NOMO-1 treated with dmso at 0.1 percent for 144 hours (cell line): ENCODE measurements around the gene BEND7.

Experiments used
- DNase-seq: peaks from one replicate; lab custom pipeline; 2025; ENCODE audit not compliant: unreplicated experiment; lab: John Stamatoyannopoulos, UW

Gene BEND7

DNA sequence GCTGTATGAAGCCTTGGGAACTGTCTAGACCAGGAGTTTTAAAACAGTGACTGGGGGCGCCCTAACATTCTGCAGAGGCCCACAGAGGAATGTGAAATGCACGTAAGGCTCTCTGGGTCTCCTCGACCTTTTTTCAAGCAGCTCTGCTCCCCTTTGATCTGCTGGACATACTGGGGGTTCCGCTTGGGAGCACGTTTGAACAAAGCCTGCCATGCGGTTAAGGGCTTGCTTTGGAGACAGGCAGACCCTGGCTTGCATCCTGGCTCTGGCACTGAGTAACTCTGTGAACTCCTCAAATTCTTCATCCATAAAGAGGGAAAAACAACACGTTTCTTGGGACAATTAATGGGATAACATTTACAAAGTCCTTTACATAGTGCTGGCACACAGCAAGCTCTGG, 7.8 kb downstream of the BEND7 start:
- DNase-seq, result no peak

DNA sequence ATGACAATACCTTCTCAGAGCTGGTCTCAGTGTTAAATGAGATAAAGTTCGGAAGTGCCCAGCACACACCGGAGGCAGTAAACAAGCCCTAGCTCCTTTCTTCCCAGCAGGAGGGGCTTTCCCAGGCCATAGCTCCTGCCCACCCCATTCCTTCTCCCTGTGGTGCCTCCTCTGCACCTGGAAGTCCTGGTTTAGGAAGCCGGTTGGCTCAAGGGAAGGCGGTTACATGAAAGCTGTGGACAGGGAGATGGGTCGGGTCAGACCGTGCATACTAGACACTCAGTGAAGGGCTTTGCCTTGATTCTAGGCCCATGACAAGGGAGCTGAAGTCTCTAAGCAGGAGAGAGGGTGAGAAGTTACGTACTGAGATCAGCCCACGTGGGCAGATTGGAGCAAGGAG, 8.6 kb downstream of the BEND7 start:
- DNase-seq, result no peak

DNA sequence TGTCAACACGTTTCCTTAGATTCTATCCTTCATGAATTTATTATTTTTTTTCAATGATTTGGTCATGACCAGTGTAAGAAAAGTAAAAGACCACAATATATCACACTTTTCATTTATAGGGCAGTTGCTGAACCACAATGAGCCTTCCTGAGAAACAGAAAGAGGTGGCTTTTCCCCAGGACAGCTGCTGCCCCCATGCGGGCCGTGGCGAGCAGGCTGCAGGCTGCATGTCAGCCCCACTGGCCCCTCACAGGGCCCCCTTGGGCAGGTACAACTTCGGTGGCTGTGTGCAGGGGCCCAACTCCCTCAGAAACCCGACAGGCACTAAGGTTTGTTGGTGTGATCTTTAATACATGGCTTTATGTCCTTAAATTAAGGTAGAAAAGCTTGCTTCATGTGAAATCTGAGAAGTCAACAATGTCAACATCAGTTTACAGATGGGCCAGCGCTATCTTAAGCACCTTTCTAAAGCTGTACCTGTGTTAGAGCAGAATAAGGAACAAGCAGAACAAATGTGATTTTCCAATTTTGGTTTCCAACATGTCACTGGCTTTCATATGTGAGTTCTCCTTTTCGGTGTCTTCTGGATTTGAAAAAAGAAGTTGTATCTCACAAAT, 10.6 kb downstream of the BEND7 start:
- no peak for DNase-seq

DNA sequence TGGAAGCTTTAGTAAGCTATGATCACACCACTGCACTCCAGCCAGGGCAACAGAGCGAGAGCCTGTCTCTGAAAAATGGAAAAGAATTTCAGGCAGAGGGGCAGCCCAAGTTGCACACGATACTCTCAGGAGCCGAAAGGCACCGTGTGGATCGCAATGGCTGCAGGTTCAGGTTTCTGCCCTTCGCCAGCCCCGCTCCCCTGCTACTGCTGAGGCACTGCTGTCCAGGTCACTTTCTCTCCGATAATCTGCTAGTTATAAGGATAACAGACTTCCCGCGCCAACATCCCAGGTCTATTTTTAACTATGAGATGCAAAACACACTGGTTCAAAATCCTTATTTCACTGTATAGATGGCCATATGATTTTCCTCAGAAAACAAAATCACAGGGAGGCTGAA, 11.1 kb downstream of the BEND7 start:
- no peak for DNase-seq

DNA sequence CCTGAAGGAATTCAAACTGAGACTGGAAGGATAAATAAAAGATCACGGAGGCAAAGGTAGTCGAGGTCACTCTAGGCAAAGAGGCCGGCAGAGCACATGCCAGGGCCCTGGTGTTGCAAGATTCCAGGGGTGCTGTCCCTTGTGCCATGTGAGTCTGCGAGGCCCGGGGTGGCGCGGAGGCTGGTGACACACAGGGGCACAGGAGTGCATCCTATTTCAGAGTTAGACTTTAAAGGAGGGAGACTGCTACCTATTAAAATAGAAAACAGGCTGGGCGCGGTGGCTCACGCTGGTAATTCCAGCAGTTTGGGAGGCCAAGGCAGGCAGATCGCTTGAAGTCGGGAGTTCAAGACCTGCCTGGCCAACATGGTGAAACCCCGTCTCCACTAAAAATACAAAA, 12.6 kb downstream of the BEND7 start:
- no peak for DNase-seq

DNA sequence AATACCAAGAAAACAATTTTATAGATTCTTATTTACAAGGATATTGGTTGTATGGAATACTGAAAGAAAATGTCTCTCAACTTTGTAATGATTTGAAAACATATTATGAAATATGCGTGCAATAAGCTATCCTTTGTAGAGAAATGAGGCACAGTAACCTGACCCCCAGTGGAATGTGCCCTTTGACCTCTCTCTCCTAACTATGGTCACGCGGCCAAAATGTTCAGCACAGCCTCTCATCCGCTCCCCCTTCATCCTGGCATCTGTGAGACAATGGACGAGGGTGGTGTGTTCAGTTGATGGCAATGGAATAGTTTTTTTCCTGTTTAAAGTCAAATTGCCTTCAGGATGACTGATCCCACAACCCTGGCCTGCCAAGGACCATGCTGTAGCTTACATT, 13.3 kb downstream of the BEND7 start:
- no peak for DNase-seq

DNA sequence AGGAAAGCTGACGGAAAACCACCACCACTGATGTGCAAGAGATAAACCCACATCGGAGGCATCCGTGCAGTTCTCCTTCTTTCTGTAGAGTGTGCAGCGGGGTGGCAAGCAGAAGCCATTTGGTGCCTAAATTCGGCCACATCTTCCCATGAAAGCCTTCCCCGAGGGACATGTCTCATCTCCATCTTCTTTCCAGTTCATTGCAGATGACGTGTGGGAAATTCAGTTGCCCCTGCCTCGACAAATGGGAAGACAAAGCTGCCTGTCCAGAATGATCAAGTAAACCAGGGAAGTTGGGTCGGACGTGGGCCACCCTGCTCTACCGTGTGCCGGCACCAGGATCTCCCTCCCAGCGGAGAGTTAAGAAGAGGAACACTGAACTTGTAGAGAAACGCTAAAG, 14.5 kb downstream of the BEND7 start:
- DNase-seq, result no peak

DNA sequence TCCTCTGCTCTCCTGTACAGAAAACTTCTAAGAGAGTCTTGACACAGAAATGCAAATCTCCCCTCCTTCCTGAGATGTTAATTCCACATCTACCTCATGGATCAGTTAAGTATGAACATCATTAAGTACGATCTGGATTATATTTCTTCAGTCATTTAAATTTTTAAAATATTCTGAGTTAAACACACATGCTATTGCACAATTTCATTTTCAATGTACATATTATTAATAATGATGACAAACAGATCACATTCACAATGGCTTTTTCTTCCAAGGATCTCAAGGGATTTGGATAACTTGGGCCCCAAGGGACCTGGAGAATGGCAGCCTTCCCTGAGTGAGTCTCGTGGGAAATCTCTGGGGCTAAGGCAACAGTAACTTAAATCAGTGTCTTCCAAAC, 16.2 kb downstream of the BEND7 start:
- DNase-seq, result no peak

DNA sequence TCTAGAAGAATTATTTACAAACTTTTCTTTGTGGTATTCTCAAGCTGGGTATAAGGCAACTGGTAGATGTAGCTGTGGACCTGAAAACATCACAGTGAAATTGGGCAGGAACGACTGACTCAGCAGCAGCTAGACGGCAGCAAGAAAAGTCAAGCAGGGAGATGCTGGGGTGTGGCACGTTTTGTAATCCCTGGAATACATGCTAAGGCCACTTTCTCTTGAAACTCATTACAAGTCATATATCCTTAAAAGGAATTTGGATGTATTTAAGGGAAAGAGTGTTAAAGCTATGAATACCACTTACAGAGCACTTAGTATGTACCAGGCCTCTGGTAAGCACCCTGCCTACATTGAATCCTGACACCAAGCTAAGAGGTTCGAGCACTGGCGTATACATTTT, 17.4 kb downstream of the BEND7 start:
- no peak for DNase-seq

DNA sequence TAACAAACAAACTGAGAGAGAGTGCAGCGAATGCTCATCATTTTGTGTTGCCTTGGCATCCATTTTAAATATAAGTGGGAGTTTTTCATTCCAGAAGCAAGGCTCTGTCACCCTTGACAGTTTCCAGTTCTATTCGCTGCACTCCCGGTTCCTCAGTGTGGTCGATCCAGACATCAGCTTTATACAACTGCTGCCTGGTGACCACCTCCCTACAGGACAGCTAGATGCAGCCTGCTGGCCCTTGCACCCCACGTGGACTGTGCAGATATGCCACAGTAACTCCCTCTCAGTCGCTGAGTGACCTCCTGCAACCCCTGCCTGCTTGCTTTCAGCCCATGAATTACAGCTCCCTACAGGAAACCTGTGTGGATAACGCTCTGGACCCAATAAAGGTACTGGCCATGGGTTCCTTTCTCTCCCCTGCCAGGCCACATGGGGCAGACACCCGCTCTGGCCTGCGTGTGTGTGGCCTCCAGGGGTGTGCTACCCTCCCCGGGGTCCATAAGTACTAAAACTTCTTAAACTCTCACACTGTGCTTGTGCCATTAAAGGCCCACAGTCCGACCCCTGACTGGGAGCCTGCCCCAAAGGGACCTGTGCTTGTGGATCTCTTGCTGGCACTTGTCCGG, 23.6 kb downstream of the BEND7 start:
- DNase-seq, result no peak

DNA sequence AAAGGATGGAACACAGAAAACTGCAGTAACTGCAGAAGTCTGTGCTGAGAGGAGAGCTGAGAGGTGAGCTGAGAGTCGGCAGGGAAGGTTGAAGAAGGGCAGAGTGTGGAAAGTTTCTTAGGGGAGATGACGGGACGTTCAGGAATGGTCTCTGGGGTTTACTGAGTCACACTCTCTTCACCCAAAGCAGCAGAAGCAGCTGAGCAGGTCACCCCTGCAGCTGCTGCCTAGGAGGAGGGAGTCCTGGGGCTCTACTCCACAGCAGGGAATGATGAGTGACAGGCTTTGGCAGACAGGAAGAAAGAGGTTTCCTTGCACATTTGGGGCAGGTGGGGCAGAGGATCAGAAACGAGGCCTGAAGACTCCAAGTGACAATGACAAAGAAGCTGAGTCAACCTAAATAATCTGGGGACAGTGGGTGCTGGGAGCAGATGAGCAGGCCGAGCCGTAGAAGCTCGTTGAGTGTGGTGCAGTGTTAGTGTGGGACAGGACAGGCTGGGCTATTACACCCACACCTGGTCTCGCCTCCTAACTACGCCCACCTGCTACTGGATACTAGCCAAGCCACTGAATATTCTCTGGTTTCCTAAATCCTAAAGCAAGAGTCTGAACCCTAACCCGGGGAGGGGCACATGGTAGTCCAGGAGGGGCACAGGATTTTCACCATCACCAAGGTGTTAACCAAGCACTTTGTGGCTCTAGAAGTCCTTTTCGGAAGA, 24.9 kb downstream of the BEND7 start:
- no peak for DNase-seq

DNA sequence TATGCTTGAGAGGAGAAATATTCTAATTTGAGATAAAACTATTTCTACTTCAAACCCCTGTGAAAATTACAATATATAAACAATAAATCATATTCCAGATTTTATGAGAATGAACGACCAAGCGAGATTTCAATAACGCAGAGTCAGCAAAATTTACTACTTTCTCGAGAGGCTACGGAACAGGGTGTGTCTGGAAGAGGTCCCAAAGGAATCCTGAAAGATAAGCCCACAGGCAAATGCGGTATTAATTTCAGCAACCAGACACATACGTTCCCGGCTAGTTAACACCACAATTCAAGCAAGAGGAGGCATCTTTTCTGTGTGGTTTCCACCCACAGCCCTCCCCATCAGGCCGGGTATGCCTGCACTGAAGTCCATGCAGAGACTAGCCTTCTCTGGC, 26.4 kb downstream of the BEND7 start:
- no peak for DNase-seq

DNA sequence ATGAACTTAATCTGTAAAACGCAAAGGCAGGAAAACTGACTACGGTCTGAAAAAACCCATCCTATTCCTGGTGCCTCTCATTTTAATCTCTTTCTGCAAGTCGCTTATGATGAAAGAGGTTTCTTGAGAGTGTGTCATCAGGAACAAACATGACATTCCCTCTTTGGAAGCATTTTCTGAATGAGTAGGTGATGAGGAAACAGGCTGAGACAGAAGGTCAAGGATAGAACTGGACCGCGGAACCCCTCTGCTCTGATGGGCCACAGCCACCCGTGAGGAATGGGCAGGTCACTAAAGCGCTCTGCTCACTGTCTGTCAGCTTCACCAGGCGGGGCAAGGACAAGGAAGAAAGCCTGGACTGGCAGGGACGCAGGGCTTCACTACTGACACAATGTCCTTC, 28.6 kb downstream of the BEND7 start:
- DNase-seq, result no peak

DNA sequence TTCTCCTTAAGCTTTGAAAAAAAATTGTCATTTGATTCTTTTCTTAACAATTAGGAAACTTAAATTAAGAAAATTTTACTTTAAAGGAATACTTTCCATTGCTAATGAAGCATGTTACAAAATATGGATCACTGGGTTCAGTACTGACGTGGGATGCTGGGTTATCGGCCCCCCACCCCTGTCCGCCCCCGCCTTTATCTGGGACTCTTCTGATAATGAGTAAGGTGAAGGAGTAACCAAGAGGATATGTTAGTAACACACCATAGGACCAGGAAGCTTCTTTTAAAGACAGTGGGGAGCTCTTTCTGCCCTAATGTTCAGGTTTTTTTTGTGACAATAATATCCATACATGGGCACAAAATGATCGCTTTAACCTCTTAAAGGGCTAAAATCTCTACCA, 29.7 kb downstream of the BEND7 start:
- DNase-seq, result no peak

DNA sequence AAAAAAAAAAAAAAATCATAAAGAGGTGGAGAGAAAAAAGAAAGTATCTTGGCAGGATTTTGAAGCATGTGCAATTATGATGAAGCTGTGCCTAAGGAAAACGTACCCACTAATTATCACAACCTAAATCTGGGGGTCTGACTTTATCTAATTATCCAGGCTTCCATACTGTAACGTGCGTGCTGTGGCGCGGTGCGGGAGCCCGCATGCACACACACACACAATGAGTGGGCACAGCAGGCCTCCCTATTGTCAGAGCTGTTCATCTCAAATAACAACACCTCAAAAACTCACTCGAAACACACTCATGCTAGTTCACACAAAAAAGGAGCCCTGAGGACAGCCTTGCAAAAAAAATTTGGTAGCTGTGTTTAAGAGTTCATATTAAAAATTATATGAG, 31.9 kb downstream of the BEND7 start:
- DNase-seq, result no peak

DNA sequence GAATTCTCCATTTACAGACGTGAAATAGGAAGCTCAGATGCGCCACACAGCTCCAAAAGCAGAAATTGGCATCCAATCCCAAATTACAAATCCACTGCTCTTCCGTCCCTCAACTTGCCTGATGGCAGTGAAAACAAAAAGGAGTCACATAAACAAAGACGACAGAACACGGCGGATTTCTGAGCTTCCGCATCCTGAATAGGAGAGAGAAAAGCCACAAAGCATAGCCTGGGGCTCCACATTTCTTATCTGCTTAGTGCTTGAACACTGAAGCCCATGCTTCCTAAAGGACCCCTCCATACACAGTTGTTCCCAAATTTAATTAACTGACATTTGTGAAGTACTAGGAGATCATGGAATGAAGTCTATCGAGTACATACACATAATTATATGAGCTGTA, 32.6 kb downstream of the BEND7 start:
- no peak for DNase-seq

DNA sequence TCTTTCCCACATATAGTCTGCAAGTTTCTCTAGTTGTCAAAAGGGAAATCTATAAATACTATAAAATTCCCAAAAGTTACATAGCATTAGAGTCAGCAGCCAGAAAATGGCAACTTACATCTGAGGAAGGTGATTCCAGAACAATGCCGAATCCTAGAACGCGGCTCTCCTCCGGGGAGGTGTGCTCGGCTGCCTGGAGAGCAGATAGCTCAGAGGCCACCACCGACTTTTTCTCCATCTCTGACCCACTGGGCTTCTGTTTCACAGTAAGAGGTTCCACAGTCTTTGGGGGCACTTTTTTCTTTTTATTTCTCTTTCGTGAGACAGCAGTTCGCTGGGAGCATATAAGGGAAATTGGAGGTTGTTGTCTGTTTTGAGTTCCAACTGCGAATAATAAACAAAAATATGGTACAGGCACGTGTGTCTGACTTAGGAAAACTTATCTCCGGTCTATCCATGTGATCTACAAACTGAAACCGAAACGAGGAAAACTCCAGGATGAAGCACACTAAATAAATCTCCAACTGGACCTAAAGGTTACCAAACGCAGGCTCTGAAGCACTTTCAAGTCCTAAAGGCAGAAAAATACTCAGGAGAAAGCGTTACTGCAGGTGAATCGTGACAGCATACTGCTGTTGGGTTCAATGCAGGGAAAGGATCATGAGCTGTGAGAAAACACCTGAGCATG, 36.2 kb downstream of the BEND7 start:
- DNase-seq, result no peak

DNA sequence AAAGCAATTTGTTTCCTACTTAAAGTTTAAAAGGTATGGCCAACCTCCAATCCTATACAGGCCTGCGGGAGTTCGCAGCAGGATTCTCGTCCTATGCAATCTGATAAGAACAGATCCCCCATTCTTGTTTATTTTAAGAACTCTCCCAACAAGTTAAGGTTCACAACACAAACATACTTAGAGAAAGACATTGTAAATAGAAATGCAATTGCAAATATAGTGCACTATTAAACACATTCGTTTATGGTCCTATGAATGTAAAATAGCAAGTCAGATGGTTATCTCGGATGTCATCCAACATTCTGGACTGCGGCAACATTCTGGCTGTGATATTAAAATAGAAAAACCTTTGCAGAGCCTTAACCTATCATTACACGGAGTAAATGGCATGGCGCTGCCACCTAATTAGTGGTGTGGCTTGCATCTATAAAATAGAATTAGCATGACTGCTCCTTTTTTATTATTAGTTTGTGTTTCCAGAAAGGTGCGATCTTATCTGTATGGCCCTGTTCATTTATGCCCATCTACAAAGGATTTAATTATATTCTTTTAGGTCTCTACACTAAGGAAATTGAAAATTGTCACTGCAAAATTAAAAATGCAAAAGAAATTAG, 37.0 kb downstream of the BEND7 start:
- DNase-seq, result no peak

DNA sequence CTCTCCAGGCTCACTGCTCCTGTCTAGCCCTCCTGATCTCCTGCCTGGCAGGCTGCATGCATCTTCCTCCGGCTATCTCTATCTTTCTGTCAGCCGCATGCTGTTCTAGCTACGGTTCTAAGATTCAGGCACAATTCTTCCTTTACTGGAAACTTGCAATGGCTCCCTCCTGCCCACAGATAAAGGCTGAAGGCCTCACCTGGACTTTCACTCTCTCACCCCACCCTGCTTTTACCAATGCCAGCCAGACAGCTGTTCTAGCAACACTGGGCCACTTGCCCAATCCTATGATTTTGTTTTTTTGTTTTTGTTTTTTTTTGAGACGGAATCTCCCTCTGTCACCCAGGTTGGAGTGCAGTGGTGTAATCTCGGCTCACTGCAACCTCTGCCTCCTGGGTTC, 38.3 kb downstream of the BEND7 start:
- no peak for DNase-seq

DNA sequence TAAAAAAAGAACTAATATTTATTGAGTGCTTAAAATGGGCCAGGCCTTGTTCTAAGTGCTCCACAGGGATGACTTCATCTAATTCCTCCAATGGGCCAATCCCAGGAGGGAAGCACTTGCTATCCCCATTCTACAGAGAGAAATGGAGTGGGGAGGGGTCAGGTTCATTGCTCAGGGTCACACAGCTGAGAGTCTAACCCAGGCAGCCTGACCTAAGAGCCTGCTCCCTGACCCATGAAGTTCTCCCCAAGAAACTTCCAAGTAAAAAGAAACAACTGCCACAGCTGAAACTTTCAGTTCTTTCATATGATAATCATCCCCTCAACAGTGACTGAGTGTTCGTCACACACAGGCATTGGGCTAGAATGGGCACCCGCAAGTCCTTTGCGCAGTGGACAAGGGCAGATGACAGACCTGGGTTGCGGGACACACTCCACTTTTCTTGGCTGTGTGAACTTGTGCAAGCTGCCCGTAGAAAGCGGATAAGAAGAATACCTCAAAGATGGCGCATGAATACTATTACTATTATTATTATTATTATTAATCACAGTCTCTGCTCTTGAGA, 39.7 kb downstream of the BEND7 start:
- no peak for DNase-seq

DNA sequence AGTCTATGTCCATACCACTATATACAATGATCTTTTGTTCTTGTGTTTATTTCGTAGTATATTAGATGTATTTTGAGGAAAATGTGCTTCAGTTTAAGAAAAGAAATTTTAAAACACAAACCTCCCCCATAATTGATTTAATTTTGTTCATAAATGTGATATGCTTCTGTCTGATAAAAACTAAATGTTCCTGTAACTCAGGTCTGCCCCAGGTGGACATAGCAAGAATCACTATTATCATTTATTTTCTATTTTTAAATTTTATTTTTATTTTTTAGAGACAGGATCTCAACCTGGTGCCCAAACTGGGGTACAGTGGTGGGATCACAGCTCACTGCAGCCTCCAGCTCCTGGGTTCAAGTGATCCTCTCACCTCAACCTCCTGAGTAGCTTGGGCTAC, 43.2 kb downstream of the BEND7 start:
- no peak for DNase-seq
